H9 (cell line): ENCODE results near the gene ZNF319. TPM values are rescaled to one million over a fixed set of nuclear protein-coding genes. Genes with fewer than 3 reads are reported as not detected.

ENCODE experiments used
- DNase-seq: peaks from one replicate; pipeline ENCODE4 v3.0.0-alpha.2; 2017
- H2AFZ ChIP-seq: one replicate; pipeline ENCODE4 v1.6.1; 2013; ENCODE audit warnings: mild to moderate bottlenecking, low read length, control low read depth, moderate library complexity
- H2AK5ac ChIP-seq: 2 replicates; pipeline ENCODE4 v1.6.1; 2013; ENCODE audit warnings: low read length, control low read depth, mixed read lengths; ENCODE audit not compliant: insufficient read length
- H2BK120ac ChIP-seq: one replicate; pipeline ENCODE4 v1.6.1; 2013; ENCODE audit warnings: low read depth, mild to moderate bottlenecking, low read length, control low read depth, inconsistent platforms; ENCODE audit not compliant: poor library complexity, severe bottlenecking
- H2BK12ac ChIP-seq: 2 replicates; pipeline ENCODE4 v1.6.1; 2013; ENCODE audit warnings: low read length, control low read depth, mixed read lengths, low read depth; ENCODE audit not compliant: insufficient read length
- H2BK15ac ChIP-seq: 2 replicates; pipeline ENCODE4 v1.6.1; 2013; ENCODE audit warnings: low read depth, low read length, control low read depth
- H2BK20ac ChIP-seq: one replicate; pipeline ENCODE4 v1.6.1; 2013; ENCODE audit warnings: low read depth, mild to moderate bottlenecking, low read length, control low read depth, inconsistent platforms; ENCODE audit not compliant: poor library complexity, severe bottlenecking
- H2BK5ac ChIP-seq: 2 replicates; pipeline ENCODE4 v1.6.1; 2013; ENCODE audit warnings: low read length, control low read depth, mixed read lengths; ENCODE audit not compliant: insufficient read length
- H3K14ac ChIP-seq: 2 replicates; pipeline ENCODE4 v1.6.1; 2013; ENCODE audit warnings: low read length, control low read depth; ENCODE audit not compliant: insufficient read depth
- H3K18ac ChIP-seq: 2 replicates; pipeline ENCODE4 v1.6.1; 2013; ENCODE audit warnings: low read depth, mild to moderate bottlenecking, mixed read lengths, low read length, control low read depth; ENCODE audit not compliant: insufficient read length
- H3K23ac ChIP-seq: 2 replicates; pipeline ENCODE4 v1.6.1; 2013; ENCODE audit warnings: low read length, control low read depth, mixed read lengths, low read depth; ENCODE audit not compliant: insufficient read length
- H3K23me2 ChIP-seq: 2 replicates; pipeline ENCODE4 v1.6.1; 2013; ENCODE audit warnings: low read depth, mild to moderate bottlenecking, mixed read lengths, low read length, control low read depth; ENCODE audit not compliant: insufficient read length, poor library complexity, severe bottlenecking
- H3K27ac ChIP-seq: 2 replicates; pipeline ENCODE4 v1.5.1; 2013; ENCODE audit warnings: low read length, control low read depth, mixed read lengths, low read depth; ENCODE audit not compliant: insufficient read length
- H3K27me3 ChIP-seq: 2 replicates; pipeline ENCODE4 v1.6.1; 2013; ENCODE audit warnings: low read length, control low read depth, inconsistent platforms; ENCODE audit not compliant: insufficient read depth
- H3K4ac ChIP-seq: 2 replicates; pipeline ENCODE4 v1.6.1; 2013; ENCODE audit warnings: low read depth, mild to moderate bottlenecking, control low read depth, inconsistent platforms, low read length, moderate library complexity
- H3K4me1 ChIP-seq: 2 replicates; pipeline ENCODE4 v1.6.1; 2013; ENCODE audit warnings: low read length, control low read depth, inconsistent platforms; ENCODE audit not compliant: insufficient read depth
- H3K4me2 ChIP-seq: 2 replicates; pipeline ENCODE4 v1.6.1; 2013; ENCODE audit warnings: low read length, control low read depth, mixed read lengths; ENCODE audit not compliant: insufficient read length, insufficient read depth
- H3K56ac ChIP-seq: 2 replicates; pipeline ENCODE4 v1.6.1; 2013; ENCODE audit warnings: low read depth, mild to moderate bottlenecking, mixed read lengths, low read length, control low read depth; ENCODE audit not compliant: insufficient read length
- H3K79me1 ChIP-seq: 2 replicates; pipeline ENCODE4 v1.6.1; 2013; ENCODE audit warnings: low read depth, mild to moderate bottlenecking, moderate library complexity, low read length, control low read depth, inconsistent platforms; ENCODE audit not compliant: insufficient read depth, poor library complexity, severe bottlenecking
- H3K79me2 ChIP-seq: 2 replicates; pipeline ENCODE4 v1.6.1; 2013; ENCODE audit warnings: low read length, control low read depth, inconsistent platforms; ENCODE audit not compliant: insufficient read depth
- H3K9ac ChIP-seq: 2 replicates; pipeline ENCODE4 v1.6.1; 2013; ENCODE audit warnings: low read length, control low read depth, mixed read lengths; ENCODE audit not compliant: insufficient read length; ENCODE audit errors: extremely low read depth
- H3K9me3 ChIP-seq: one replicate; pipeline ENCODE4 v1.6.1; 2013; ENCODE audit warnings: low read depth, low read length, inconsistent platforms; ENCODE audit not compliant: control insufficient read depth
- H3T11ph ChIP-seq: one replicate; pipeline ENCODE4 v1.6.1; 2013; ENCODE audit warnings: mild to moderate bottlenecking, low read length, control low read depth, inconsistent platforms
- H4K20me1 ChIP-seq: one replicate; pipeline ENCODE4 v1.6.1; 2013; ENCODE audit not compliant: control insufficient read depth, insufficient read length, insufficient read depth
- H4K5ac ChIP-seq: 2 replicates; pipeline ENCODE4 v1.6.1; 2013; ENCODE audit warnings: low read depth, mild to moderate bottlenecking, mixed read lengths, low read length, control low read depth; ENCODE audit not compliant: insufficient read length
- H4K8ac ChIP-seq: replicated peaks from 2 replicates; pipeline ENCODE4 v1.6.1; 2013; ENCODE audit warnings: low read length, control low read depth, mixed read lengths, low read depth; ENCODE audit not compliant: insufficient read length
- H4K91ac ChIP-seq: 2 replicates; pipeline ENCODE4 v1.6.1; 2013; ENCODE audit warnings: low read depth, mild to moderate bottlenecking, moderate library complexity, mixed read lengths, low read length, control low read depth; ENCODE audit not compliant: insufficient read length
- H3K27ac Mint-ChIP-seq, 3 experiments: 2 replicates in 2 of 3; 3 replicates in 1 of 3; pipeline ENCODE4 v1.8.0; 2020 to 2021; ENCODE audit warnings: mixed read lengths in 3 of 3, mild to moderate bottlenecking in 1 of 3, moderate library complexity in 1 of 3
- H3K27me3 Mint-ChIP-seq: 2 replicates; pipeline ENCODE4 v1.8.0; 2021; ENCODE audit warnings: low read depth, mild to moderate bottlenecking, moderate library complexity, mixed read lengths
- H3K36me3 Mint-ChIP-seq, 3 experiments: 2 replicates in 2 of 3; 3 replicates in 1 of 3; pipeline ENCODE4 v1.8.0; 2020 to 2021; ENCODE audit warnings: low read depth in 3 of 3, mixed read lengths in 3 of 3; ENCODE audit not compliant: insufficient read depth in 1 of 3
- H3K4me1 Mint-ChIP-seq, 2 experiments: 2 replicates each; pipeline ENCODE4 v1.8.0; 2020; ENCODE audit warnings: mixed read lengths in 2 of 2
- H3K4me3 Mint-ChIP-seq, 2 experiments: 2 replicates in 1 of 2; 3 replicates in 1 of 2; pipeline ENCODE4 v1.8.0; 2020 to 2021; ENCODE audit warnings: mild to moderate bottlenecking in 2 of 2, mixed read lengths in 2 of 2, moderate library complexity in 1 of 2
- H3K9me3 Mint-ChIP-seq, 2 experiments: 2 replicates in 1 of 2; 3 replicates in 1 of 2; pipeline ENCODE4 v1.8.0; 2020; ENCODE audit warnings: mild to moderate bottlenecking in 2 of 2, mixed read lengths in 2 of 2, moderate library complexity in 1 of 2
- CTCF ChIP-seq: fragments of 200-600 bp; sonication (generic); conservative IDR thresholded peaks from 3 replicates; pipeline ENCODE4 v1.8.0; 2021; ENCODE audit warnings: antibody characterized with exemption, mild to moderate bottlenecking
- WGBS: extraction: QIAGEN DNeasy Blood & Tissue Kit; methylation state at CpG from one replicate; pipeline ENCODE4 v1.1.7; 2013; ENCODE audit warnings: missing lambda C conversion rate, low lambda C conversion rate, mixed read lengths; ENCODE audit not compliant: insufficient read length; ENCODE audit errors: extremely low coverage; 5-methylcytosine and 5-hydroxymethylcytosine counted together
- total RNA-seq: library from RNA; stranded (reverse); gene quantifications from 2 replicates; pipeline ENCODE4 v1.2.1, GENCODE V29; 2021

Gene ZNF319
- total RNA-seq, 1 experiment from 2014 or later = 5.6 TPM

- Mint-ChIP-seq H3K4me3 (no peak overlapping the region), H3K36me3 (no peaks in the 10 kb centered on the region), H3K27me3 (no peaks in the 10 kb centered on the region; the same call in 1 of the 2 replicates), H3K4me1 (peaks cover 16 to 29% of the 10 kb centered on the region in 2 experiments; a peak in 3 of 4 replicates), H3K9me3 (no peaks in the 10 kb centered on the region), H3K27ac (no peak overlapping the region)
- no peak overlapping the region for H3K9ac ChIP-seq
- no peak overlapping the region for H3K18ac ChIP-seq
- H3K23ac ChIP-seq = no peak overlapping the region
- H4K8ac ChIP-seq = no peak overlapping the region
- no peaks in the 10 kb centered on the region for H3K79me2 ChIP-seq
- H4K91ac ChIP-seq = no peak overlapping the region
- H2AK5ac ChIP-seq = no peak overlapping the region
- H2BK120ac ChIP-seq = no peak overlapping the region
- no peak overlapping the region for H3K14ac ChIP-seq
- H3K27me3 ChIP-seq = no peaks in the 10 kb centered on the region
- H2BK12ac ChIP-seq = no peak overlapping the region
- H2AFZ ChIP-seq = no peak overlapping the region
- no peak overlapping the region for H3K4ac ChIP-seq
- H3K9me3 ChIP-seq = no peaks in the 10 kb centered on the region
- no peak overlapping the region for H2BK5ac ChIP-seq
- no peaks in the 10 kb centered on the region for H3K79me1 ChIP-seq
- no peak for DNase-seq
- H2BK15ac ChIP-seq = no peak overlapping the region
- no peaks in the 10 kb centered on the region for H4K20me1 ChIP-seq
- TF ChIP-seq CTCF = no peak
- no peak overlapping the region for H4K5ac ChIP-seq
- H3T11ph ChIP-seq = no peak overlapping the region
- H3K4me2 ChIP-seq = no peak overlapping the region
- no peaks in the 10 kb centered on the region for H3K23me2 ChIP-seq
- no CpG with 5 or more reads among the region's 6 CpGs for WGBS
- H3K4me1 ChIP-seq = no peaks in the 10 kb centered on the region
- H2BK20ac ChIP-seq = no peak overlapping the region
- no peak overlapping the region for H3K27ac ChIP-seq
- H3K56ac ChIP-seq = no peak overlapping the region
These were observed 41.9 kb downstream of the ZNF319 start for GRCh38 chr16:57958544-57958943.
